BE2C (cell line): ENCODE data around the gene ATP6V1B1.
A peak's percentile ranks its signal among the peaks of the same experiment; 100 is the strongest.

Experiments used
- DNase-seq: peaks from one replicate; pipeline ENCODE4 v3.0.0-alpha.2; 2020
- H3K27me3 ChIP-seq: fragments of 250-450 bp; sonication (Bioruptor Pico); 2 replicates; pipeline ENCODE4 v1.5.1; 2020; ENCODE audit warnings: mild to moderate bottlenecking
- H3K36me3 ChIP-seq: fragments of 250-450 bp; sonication (Bioruptor Pico); 2 replicates; pipeline ENCODE4 v1.5.1; 2020; ENCODE audit warnings: mild to moderate bottlenecking
- H3K4me1 ChIP-seq: fragments of 250-450 bp; sonication (Bioruptor Pico); 2 replicates; pipeline ENCODE4 v1.5.1; 2020
- H3K4me3 ChIP-seq: 2 replicates; pipeline ENCODE4 v1.5.1; 2011; ENCODE audit warnings: low read depth, low read length
- H3K9me3 ChIP-seq: fragments of 250-450 bp; sonication (Bioruptor Pico); 2 replicates; pipeline ENCODE4 v1.5.1; 2020
- CTCF ChIP-seq: IDR thresholded peaks from 2 replicates; pipeline ENCODE4 v1.5.1; 2012; ENCODE audit warnings: mild to moderate bottlenecking, low read depth, low read length

The ATP6V1B1 gene

GRCh38 chr2:71001592-71001927 lies 65.9 kb downstream of the ATP6V1B1 start:
- Histone ChIP-seq H3K4me1 (no peaks in the 10 kb centered on the region), H3K27me3 (no peaks in the 10 kb centered on the region), H3K9me3 (no peaks in the 10 kb centered on the region), H3K36me3 (no peaks in the 10 kb centered on the region), H3K4me3 (no peak overlapping the region)
- DNase-seq: no peak
- no peak for TF ChIP-seq CTCF

GRCh38 chr2:71001981-71002570 lies 66.4 kb downstream of the ATP6V1B1 start:
- Histone ChIP-seq H3K9me3 (no peaks in the 10 kb centered on the region), H3K27me3 (no peaks in the 10 kb centered on the region), H3K36me3 (no peaks in the 10 kb centered on the region), H3K4me1 (no peaks in the 10 kb centered on the region), H3K4me3 (no peak overlapping the region)
- DNase-seq: peak; percentile 36
- TF ChIP-seq CTCF: no peak

- H3K4me1 ChIP-seq: no peaks in the 10 kb centered on the region
- TF ChIP-seq CTCF: no peak
- no peaks in the 10 kb centered on the region for H3K36me3 ChIP-seq
Measured at GRCh38 chr2:71003396-71003795, 67.7 kb downstream of the ATP6V1B1 start.

GRCh38 chr2:71003966-71004755 lies 68.5 kb downstream of the ATP6V1B1 start:
- no peak for DNase-seq
- no peaks in the 10 kb centered on the region for H3K27me3 ChIP-seq
- TF ChIP-seq CTCF: no peak
- no peaks in the 10 kb centered on the region for H3K4me1 ChIP-seq
- H3K4me3 ChIP-seq: no peak overlapping the region
- H3K9me3 ChIP-seq: no peaks in the 10 kb centered on the region
- H3K36me3 ChIP-seq: no peaks in the 10 kb centered on the region

More at GRCh38 chr2:71003396-71003795, 67.7 kb downstream of the ATP6V1B1 start:
- Histone ChIP-seq H3K4me3 (no peak overlapping the region), H3K9me3 (no peaks in the 10 kb centered on the region), H3K27me3 (no peaks in the 10 kb centered on the region)
- no peak for DNase-seq

GRCh38 chr2:71004857-71005256 lies 69.2 kb downstream of the ATP6V1B1 start:
- H3K36me3 ChIP-seq: no peaks in the 10 kb centered on the region
- no peaks in the 10 kb centered on the region for H3K9me3 ChIP-seq
- no peak for DNase-seq
- no peak for TF ChIP-seq CTCF
- no peak overlapping the region for H3K4me3 ChIP-seq
- H3K27me3 ChIP-seq: no peaks in the 10 kb centered on the region
- H3K4me1 ChIP-seq: no peaks in the 10 kb centered on the region
